Sigmoid colon (tissue), 4 donors: ENCODE measurements around the gene CRYBG1.

Experiments
- CTCF ChIP-seq, 4 experiments: fragments of 450-650 bp in 3 of 4; fragments of 200-600 bp in 1 of 4; IDR thresholded peaks; one replicate each; pipeline ENCODE4 v1.5.1; 2016 to 2019; ENCODE audit warnings: antibody characterized with exemption in 4 of 4, mild to moderate bottlenecking in 3 of 4, moderate library complexity in 2 of 4
- EP300 ChIP-seq, 4 donors: sonication (generic); formaldehyde crosslinking; IDR thresholded peaks; one replicate each; pipeline ENCODE4 v1.6.1; 2017; ENCODE audit warnings: antibody characterized with exemption in 4 of 4
- POLR2A ChIP-seq, 2 donors: fragments of 450-650 bp; IDR thresholded peaks; one replicate each; pipeline ENCODE4 v1.6.1; 2016; ENCODE audit warnings: antibody characterized with exemption in 2 of 2, mild to moderate bottlenecking in 2 of 2, moderate library complexity in 2 of 2

- TF ChIP-seq CTCF (IDR thresholded peaks at IDR 0.05) (no peak), EP300 (IDR thresholded peaks at IDR 0.05) (no peak), POLR2A (IDR thresholded peaks at IDR 0.05) (no peak)
These were observed 175.8 kb downstream of the CRYBG1 start for GRCh38 chr6:106536357-106536756.
